NCI-H2029 (cell line): Measurements from ENCODE around the gene AQP12A.

Experiments
- DNase-seq: peaks from one replicate; lab custom pipeline; 2025; lab: John Stamatoyannopoulos, UW

The AQP12A gene

GRCh38 chr2:240741091-240741490 lies 49.4 kb downstream of the AQP12A start:
- no peak for DNase-seq

- no peak for DNase-seq
Measured at GRCh38 chr2:240742602-240743095, 51.0 kb downstream of the AQP12A start.

GRCh38 chr2:240745456-240745855 lies 53.8 kb downstream of the AQP12A start:
- DNase-seq, result no peak

GRCh38 chr2:240745962-240746361 lies 54.3 kb downstream of the AQP12A start:
- DNase-seq, result no peak

- no peak for DNase-seq
Measured at GRCh38 chr2:240746671-240747070, 55.0 kb downstream of the AQP12A start.

GRCh38 chr2:240747256-240747655 lies 55.6 kb downstream of the AQP12A start:
- no peak for DNase-seq
